Measurements from ENCODE around the gene RGS10.

Gene RGS10

GRCh38 chr10:119474606-119475005, 67.9 kb downstream of the RGS10 start:
- TF ChIP-seq, protein P1, sequence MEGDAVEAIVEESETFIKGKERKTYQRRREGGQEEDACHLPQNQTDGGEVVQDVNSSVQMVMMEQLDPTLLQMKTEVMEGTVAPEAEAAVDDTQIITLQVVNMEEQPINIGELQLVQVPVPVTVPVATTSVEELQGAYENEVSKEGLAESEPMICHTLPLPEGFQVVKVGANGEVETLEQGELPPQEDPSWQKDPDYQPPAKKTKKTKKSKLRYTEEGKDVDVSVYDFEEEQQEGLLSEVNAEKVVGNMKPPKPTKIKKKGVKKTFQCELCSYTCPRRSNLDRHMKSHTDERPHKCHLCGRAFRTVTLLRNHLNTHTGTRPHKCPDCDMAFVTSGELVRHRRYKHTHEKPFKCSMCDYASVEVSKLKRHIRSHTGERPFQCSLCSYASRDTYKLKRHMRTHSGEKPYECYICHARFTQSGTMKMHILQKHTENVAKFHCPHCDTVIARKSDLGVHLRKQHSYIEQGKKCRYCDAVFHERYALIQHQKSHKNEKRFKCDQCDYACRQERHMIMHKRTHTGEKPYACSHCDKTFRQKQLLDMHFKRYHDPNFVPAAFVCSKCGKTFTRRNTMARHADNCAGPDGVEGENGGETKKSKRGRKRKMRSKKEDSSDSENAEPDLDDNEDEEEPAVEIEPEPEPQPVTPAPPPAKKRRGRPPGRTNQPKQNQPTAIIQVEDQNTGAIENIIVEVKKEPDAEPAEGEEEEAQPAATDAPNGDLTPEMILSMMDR (IDR thresholded peaks at IDR 0.05; ENCODE audit: borderline replicate concordance, control extremely low read depth, extremely low read depth, insufficient read depth, missing control alignments), result no peak
- no peak for DNase-seq (ENCODE audit: low spot score)
- in situ Hi-C loops (cut with MboI; ENCODE audit: low sequenced_read_pairs, unreplicated experiment), result no loop called here

DNA sequence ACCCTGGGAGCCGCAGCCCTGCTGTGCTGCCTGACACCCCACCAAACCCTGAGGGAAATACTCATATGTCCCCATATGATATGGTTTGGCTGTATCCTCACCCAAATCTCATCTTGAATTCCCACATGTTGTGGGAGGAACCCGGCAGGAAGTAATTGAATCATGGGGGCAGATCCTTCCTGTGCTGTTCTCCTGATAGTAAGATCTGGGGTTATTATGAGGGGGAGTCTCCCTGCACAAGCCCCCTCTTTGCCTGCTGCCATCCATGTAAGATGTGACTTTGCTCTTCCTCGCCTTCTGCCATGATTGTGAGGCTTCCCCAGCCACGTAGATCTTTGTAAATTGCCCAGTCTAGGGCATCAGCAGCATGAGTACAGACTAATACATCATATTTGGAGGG, 68.7 kb downstream of the RGS10 start:
- DNase-seq (ENCODE audit: low spot score), result no peak
- TF ChIP-seq, protein P1 (IDR thresholded peaks at IDR 0.05; ENCODE audit: borderline replicate concordance, control extremely low read depth, extremely low read depth, insufficient read depth, missing control alignments), result no peak
- in situ Hi-C loops (cut with MboI; ENCODE audit: low sequenced_read_pairs, unreplicated experiment), result no loop called here

DNA sequence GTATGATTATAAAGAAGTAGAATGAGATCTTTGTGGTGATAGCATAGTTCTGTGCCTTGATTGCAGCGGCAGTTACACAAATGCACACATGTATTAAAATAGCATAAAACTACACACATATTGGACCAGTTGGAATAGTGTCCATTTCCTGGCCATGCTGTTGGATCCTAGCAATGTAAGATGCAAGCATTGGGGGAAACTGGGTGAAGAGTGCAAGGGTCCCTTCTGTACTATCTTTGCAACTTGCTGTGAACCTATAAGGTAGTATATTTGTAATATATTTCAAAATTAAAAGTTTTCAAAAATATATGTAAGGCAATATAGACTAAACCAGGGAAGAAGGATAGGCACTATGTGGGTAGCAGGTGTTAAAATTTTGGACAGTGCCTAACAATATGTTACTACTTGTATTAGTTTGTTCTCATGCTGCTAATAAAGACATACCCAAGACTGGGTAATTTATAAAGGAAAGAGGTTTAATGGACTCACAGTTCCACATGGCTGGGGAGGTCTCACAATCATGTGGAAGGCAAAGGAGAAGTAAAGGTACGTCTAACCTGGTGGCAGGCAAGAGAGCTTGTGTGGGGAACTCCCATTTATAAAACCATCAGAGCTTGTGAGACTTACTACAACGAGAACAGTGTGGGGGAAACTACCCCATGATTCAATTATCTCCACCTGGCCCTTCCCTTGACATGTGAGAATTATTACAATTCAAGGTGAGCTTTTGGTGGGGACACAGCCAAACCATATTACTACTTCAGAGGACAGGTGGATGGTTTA, 71.4 kb downstream of the RGS10 start:
- TF ChIP-seq, protein P1 (IDR thresholded peaks at IDR 0.05; ENCODE audit: borderline replicate concordance, control extremely low read depth, extremely low read depth, insufficient read depth, missing control alignments), result no peak
- in situ Hi-C loops (cut with MboI; ENCODE audit: low sequenced_read_pairs, unreplicated experiment), result no loop called here
- DNase-seq (ENCODE audit: low spot score), result no peak

DNA sequence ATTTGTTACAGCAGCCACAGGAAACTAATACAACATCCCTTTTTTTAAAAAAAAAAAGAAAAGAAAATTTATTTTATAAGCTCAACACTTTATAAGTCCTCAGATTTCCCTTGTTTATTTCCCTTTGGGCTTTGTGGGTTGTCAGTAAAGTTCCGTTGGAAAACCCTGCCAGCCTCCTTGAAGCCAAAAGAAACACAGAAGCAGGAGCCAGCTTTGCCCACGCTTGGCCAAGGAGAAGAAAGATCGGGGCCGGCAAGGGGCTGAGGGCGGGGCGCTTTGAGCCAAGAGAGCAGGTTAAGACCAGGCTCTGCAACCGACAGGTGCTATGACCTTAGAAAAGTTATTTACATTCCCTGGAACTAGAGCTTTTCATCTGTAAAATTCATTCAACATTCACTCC, 72.7 kb downstream of the RGS10 start:
- DNase-seq (ENCODE audit: low spot score), result no peak
- TF ChIP-seq, protein P1 (IDR thresholded peaks at IDR 0.05; ENCODE audit: borderline replicate concordance, control extremely low read depth, extremely low read depth, insufficient read depth, missing control alignments), result no peak
- in situ Hi-C loops (cut with MboI; ENCODE audit: low sequenced_read_pairs, unreplicated experiment), result no loop called here

DNA sequence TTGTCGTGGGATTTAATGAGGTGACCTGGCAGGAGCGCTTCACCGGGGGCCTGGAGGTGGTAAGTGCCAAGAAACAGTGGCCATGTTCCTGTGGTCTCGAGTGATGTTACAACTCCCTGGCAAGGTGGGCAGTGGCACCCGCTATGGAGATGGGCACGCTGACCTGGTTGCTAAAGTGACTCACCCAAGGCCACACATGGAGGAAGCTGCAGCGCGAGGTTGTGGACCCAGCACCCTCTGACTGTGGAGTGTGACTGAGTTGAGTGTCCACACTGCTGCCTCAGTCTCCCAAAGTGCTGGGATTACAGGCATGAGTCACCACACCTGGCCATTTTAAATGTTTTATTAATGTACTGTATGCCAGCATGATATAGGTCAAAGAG, 73.2 kb downstream of the RGS10 start:
- DNase-seq (ENCODE audit: low spot score), result no peak
- in situ Hi-C loops (cut with MboI; ENCODE audit: low sequenced_read_pairs, unreplicated experiment), result no loop called here
- TF ChIP-seq, protein P1 (IDR thresholded peaks at IDR 0.05; ENCODE audit: borderline replicate concordance, control extremely low read depth, extremely low read depth, insufficient read depth, missing control alignments), result no peak

DNA sequence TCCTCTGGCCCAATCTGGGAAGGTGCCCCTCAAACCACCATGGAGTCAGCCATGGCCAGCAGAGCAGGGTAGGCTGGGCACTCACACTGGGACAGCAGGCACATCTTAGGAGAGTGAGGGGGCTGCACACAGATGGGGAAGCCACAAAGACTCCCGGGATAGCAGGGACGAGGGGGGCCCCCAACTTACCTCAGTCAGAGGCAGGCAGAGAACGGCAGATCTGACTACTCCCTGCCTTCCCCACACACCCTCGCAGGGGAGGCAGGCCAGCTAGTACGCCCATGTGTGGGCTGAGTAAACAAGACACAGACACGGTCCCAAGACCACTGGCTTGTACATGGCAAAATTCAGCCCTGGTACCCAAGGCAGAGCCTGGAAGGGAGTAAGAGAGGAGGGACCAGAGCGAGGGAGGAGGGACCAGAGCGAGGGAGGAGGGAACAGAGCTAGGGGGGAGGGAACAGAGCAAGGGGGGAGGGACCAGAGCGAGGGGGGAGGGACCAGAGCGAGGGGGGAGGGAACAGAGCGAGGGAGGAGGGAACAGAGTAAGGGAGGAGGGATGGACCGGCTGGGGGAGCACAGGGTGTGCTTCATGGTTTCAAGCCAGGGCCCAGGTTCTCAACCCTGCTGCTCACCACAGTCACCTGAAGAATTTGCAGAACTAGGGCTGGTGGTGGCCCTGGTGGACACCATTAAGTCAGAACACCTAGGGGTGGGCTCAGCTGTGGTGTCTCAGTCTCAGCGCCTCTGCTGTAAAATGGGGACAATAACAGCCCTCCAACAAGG, 73.8 kb downstream of the RGS10 start:
- no peak for DNase-seq (ENCODE audit: low spot score)
- in situ Hi-C loops (cut with MboI; ENCODE audit: low sequenced_read_pairs, unreplicated experiment), result no loop called here
- TF ChIP-seq, protein P1 (IDR thresholded peaks at IDR 0.05; ENCODE audit: borderline replicate concordance, control extremely low read depth, extremely low read depth, insufficient read depth, missing control alignments), result no peak
